CD4-positive, alpha-beta T cell treated with Interleukin-17A for 4 hours (primary cell): ENCODE measurements around the gene LSM14B.
"Not testable (repeated sequence)": the region's sequence is repeated elsewhere in the genome, so short reads cannot be mapped to it uniquely, and the experiment has no call there.

ENCODE experiments used
- DNase-seq: peaks from one replicate; pipeline ENCODE4 v3.0.0-alpha.2; 2020; ENCODE audit warnings: mixed read lengths

LSM14B gene

DNA sequence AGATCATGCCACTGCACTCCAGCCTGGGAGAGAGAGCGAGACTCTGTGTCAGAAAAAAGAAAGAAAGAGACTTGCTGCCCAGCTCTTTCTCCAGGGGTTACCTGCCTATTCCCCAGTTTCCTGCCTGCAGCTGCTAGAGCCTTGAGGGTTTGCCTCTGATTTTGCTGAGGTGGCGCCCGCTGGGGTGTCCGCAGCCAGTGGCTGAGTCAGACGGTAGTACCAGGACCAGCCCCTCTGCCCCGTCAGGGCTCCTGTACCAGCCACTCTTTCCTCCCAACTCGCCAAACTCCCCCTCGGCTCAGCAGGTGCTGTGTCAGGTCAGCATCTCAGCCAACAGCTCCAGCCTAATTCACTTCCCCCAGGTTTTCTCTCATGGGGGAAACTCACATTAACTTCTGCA, 7.4 kb upstream of the LSM14B start:
- no peak for DNase-seq

GRCh38 chr20:62115800-62116407, 6.4 kb upstream of the LSM14B start:
- DNase-seq = not testable (repeated sequence)

DNA sequence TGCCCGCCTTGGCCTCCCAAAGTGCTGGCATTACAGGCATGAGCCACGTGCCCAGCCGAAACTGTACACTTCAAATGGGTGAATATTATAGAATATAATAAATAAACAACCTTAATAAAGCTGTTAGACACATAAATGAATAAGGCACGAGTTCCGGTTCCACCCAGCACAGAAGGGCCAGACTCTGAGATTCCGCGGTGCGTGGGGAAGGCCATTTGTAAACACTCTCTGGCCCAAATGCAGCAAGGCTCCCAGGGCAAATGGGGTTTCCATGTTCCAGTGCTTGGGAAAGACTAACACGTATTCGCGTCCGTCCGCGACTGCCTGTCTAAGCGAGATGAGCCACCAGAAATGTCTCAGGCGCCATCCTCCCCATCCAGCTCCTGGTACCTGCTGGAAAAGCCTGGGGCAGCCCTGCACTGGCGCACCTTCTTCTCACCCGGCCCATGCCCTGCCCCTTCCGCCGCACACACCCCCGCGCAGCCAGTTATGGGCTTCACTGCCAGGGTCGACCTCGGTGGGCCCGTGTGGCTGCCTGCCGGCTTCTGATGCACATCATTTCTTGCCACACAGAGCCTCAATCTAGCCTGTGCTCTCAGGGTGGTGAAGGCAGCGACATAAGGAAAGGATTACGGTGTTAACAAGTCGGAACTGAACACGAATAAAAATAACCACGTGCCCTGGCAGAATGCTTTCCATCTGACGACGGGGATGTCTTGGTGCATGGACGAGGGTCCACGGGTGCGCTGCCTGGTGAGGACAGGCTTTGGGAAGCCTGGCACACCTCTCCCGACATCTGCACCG, 5.5 kb upstream of the LSM14B start:
- DNase-seq = no peak

GRCh38 chr20:62117362-62117646, 5.0 kb upstream of the LSM14B start:
- DNase-seq = no peak

DNA sequence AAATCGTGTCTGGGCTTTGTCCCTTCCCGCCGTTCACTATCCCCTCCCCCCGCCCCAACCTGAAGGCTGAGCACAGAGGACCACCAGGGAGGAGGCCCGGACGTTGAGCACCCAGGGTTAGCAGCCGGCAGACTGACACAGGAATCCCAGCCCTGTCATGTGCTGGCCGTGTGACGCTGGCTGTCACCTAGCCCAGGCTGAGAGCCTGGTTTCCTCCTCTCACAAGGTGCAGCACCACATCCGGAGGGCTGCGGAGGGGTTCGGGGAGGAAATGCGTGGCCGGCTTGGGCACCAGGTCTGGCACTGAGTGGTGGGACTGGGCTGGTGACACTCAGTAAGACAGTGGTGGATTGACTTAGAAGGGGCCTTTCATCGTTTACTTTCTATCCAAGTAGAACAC, 4.6 kb upstream of the LSM14B start:
- peak; percentile 84 for DNase-seq

GRCh38 chr20:62118113-62119043, 3.9 kb upstream of the LSM14B start:
- no peak for DNase-seq

DNA sequence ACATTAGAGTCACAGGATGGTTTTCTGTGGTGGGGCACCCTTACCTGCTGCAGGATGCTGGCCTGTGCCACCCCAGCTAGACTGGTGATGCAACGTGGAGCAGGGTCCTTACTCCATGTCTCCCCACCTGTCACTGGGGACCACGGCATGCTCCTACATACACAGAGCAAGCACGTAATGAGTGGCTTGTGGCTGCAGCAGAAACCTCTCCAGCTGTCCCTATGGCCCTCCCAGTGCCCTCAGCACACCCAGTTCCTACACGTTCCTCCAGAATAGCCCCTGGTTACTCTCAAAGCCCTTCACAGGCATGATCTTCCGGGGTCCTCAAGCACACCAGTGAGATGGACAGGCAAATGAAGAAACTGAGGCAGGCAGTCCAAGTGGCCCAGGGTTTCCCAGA, 3.2 kb upstream of the LSM14B start:
- no peak for DNase-seq

- no peak for DNase-seq
These were observed 2.5 kb upstream of the LSM14B start for GRCh38 chr20:62119591-62120364.

DNA sequence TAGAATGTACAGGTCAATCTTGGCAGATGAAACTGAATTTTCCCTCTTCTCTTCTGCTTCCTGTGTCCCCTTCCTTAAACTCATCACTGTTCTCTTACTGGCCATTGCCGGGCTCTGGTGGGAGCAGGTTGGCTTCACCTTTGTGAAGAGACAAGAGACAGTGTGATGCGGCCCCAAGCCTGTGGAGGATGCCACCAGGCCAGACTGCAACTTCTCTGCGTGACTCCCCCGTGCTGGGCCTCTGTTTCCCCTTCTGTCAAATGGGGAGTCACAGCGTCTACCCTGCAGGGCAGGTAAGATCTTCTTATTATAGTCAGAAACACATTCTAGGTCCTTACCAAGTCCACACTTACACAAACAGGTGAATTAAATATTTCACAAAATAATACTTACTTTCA, 1.9 kb upstream of the LSM14B start:
- no peak for DNase-seq

DNA sequence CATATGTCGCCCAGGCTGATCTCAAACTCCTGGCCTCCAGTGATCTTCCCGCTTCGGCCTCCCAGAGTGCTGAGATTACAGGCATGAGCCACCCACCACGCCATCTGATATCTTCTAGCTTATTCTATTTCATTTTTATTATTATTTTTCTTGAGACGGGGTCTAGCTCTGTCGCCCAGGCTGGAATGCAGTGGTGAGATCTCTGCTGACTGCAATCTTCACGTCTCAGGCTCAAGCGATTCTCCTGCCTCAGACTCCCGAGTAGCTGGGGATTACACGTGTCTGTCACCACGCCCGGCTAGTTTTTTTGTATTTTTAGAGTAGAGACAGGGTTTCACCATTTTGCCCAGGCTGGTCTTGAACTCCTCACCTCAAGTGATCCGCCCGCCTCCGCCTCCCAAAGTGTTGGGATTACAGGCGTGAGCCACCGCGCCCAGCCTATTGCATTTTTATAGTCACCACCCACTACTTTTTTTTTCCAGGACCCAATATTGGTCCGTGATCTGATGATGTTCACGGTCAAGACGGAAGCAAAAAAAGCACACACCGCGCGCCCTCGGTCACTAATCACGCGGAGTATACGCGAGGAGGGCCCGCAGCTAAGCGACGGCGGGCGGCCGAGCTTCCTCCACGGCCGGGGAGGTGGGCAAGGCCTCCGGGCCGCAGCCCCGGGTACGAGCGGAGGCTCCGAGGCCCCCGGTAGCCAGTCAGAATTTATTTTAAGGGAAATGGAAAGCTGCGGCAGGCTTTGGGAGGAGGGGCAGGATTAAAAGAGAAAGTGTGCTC, 1.1 kb upstream of the LSM14B start:
- no peak for DNase-seq

DNA sequence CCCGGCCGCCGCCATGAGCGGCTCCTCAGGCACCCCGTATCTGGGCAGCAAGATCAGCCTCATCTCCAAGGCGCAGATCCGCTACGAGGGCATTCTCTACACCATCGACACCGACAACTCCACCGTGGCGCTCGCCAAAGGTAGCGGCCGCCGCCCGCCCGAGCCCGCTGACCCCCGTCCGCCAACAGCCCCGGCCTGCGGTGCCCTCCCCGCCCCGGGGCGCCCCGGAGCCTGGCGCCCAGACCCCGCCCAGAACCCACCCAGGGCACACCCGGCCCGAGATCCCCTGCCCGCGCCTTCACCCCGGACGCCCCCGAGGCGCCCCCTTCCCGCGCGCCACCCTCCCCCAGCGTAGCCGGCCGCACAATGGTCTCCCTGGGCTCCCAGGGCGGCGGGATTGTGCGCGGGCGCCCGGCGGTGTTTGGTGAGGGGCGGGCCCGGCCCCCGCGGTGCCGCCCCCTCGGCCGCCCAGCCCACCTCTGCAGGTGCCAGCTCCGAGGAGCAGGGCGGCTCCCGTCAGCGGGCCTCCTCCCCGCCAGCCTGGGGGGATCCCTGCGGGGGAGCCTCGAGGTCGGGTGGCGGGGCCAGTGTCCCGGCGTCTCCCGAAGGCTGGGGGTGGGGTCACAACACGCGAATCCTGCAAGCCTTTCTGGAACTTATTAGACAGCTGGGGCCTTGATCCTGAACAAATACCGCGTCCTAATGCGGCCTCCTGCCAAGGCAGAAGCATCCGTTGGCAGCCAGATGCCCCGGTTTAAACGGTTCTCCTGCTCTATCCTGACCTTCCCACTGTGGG, 577 bp downstream of the LSM14B start:
- DNase-seq = peak; percentile 62

DNA sequence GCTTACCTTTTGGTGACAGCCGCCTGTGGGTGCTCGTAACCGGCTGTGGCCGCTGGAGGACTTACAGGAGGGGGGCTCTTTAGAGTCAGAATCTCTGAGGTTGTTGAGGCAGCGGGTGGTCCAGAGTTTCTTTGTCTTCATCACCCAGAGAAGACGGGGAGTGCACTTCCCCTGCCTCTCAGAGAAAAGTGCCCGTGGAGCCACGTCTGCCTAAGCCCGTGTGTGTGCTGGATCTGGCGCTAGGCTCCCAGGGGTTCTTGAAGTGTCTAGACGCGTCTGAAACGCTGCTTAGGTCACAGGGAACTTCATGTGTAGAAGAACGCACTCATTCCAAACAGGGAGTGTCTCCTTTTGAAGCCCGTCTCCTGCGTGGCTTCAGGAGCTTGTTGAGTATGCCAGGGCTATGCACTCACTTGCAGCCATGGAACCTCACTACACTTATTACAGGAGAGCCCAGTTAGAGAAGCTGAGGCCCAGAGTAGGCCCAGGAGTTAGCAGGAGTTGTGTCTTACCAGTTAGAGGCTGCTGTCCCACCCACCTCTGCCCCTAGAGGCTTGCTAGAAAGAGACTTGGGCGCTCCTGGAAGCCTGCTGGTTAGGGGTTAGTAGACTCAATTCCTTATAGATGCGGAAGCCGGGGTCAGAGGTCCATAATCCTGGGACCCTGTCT, 1.3 kb downstream of the LSM14B start:
- DNase-seq = no peak

- DNase-seq = no peak
These were observed 3.9 kb downstream of the LSM14B start for GRCh38 chr20:62126141-62126540.

DNA sequence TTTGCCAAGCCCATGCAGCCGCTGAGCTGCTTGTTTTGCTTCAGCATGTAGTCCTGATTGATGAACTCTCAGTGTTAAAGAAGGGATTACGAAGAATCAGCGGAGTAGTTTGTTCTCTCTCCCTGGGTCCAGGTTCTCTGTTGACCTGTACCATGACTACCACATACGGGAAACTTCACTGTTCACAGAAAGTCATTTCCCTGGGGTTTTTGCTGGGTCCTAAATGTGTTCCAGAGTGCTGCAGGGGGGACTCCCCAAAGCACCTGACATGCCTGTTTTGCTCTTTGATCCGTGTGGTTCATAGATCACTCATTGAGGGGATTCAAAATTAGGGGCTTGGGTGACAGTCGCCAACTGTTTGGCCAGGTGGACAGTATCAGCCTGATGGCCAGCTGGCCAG, 5.5 kb downstream of the LSM14B start:
- no peak for DNase-seq

DNA sequence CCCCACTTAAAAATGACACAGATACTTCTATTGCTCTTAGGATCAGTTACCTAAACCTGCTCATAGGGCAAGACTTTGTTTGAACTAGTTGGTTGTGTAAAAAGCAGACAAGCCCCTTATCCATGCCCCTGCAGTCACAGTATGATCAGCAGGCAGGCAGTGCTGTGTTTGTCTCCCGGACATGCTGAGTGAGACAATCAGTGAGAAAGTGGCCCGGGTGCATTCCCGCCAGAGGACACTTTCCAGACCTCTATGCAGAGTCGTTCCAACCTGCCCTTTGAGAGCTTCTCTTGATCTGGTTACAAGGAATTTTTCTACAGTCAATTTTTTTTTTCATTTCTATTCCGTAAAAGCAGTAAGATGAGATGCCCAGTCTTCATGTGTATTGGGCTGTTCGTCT, 6.2 kb downstream of the LSM14B start:
- DNase-seq = no peak

GRCh38 chr20:62129731-62130531, 7.7 kb downstream of the LSM14B start:
- DNase-seq = no peak

GRCh38 chr20:62131560-62132320, 9.5 kb downstream of the LSM14B start:
- DNase-seq = no peak

GRCh38 chr20:62132421-62132820, 10.1 kb downstream of the LSM14B start:
- DNase-seq = no peak
